Body of pancreas (tissue), 4 donors: ENCODE data around the gene DENND5B. TPM values are rescaled to one million over a fixed set of nuclear protein-coding genes. Genes with fewer than 3 reads are reported as not detected.
A peak's percentile ranks its signal among the peaks of the same experiment; 100 is the strongest.

Experiments
- ATAC-seq: fragments of 150-250 bp; one replicate; pipeline ENCODE4 v1.9.1; 2016
- DNase-seq, 4 donors: peaks; one replicate each; pipeline ENCODE4 v3.0.0-alpha.2; 2019
- H3K27ac ChIP-seq, 4 donors: fragments of 200-600 bp; sonication (generic); 1 replicate in 3 of 4; 2 replicates in 1 of 4; pipeline versions ENCODE4 v1.5.1 to v1.6.1; 2016 to 2019; ENCODE audit warnings: mild to moderate bottlenecking in 1 of 4, mixed read lengths in 1 of 4, moderate library complexity in 1 of 4
- H3K27me3 ChIP-seq, 2 donors: fragments of 200-600 bp; sonication (generic); one replicate each; pipeline ENCODE4 v1.6.0; 2016; ENCODE audit warnings: mild to moderate bottlenecking in 1 of 2
- H3K36me3 ChIP-seq, 2 donors: fragments of 200-600 bp; sonication (generic); replicated peaks in 1 of 2; 2 replicates each; pipeline ENCODE4 v1.5.1; 2016; ENCODE audit warnings: low read depth in 2 of 2; ENCODE audit not compliant: insufficient read depth in 1 of 2
- H3K4me1 ChIP-seq: fragments of 200-600 bp; sonication (generic); one replicate; pipeline ENCODE4 v1.6.0; 2016
- H3K4me3 ChIP-seq, 2 donors: fragments of 200-600 bp; sonication (generic); 1 replicate in 1 of 2; 2 replicates in 1 of 2; pipeline ENCODE4 v1.5.1; 2016 to 2019
- H3K9me3 ChIP-seq, 3 donors: fragments of 200-600 bp; sonication (generic); 1 replicate in 2 of 3; 2 replicates in 1 of 3; pipeline ENCODE4 v1.5.1; 2016
- POLR2A ChIP-seq, 3 donors: fragments of 450-650 bp; IDR thresholded peaks; one replicate each; pipeline ENCODE4 v1.6.1; 2016; ENCODE audit warnings: antibody characterized with exemption in 3 of 3, mild to moderate bottlenecking in 2 of 3
- WGBS, 2 donors: methylation state at CpG; one replicate each; pipeline ENCODE4 v1.1.5; 2017; 5-methylcytosine and 5-hydroxymethylcytosine counted together
- intact Hi-C: fragments of 100-400 bp; cut with DNase I; formaldehyde crosslinking; loops from one replicate; pipeline ENCODE4 v1.15.1; 2023
- total RNA-seq, 2 donors: library from RNA; depleted of rRNA; stranded (reverse); fragments of >200 nt; gene quantifications; one replicate each; pipeline ENCODE4 v1.1.0, GENCODE V29; 2016
- TF ChIP-seq, protein P1 (sequence below), 7 experiments: fragments of 450-650 bp in 4 of 7; fragments of 200-600 bp in 3 of 7; sonication (generic) in 3 of 7; IDR thresholded peaks; one replicate each; pipeline ENCODE4 v1.5.1; 2016 to 2019; ENCODE audit warnings: antibody characterized with exemption in 7 of 7

The DENND5B gene
- total RNA-seq, 2 donors from 2014 or later: 8.8 to 32.0 TPM

DNA sequence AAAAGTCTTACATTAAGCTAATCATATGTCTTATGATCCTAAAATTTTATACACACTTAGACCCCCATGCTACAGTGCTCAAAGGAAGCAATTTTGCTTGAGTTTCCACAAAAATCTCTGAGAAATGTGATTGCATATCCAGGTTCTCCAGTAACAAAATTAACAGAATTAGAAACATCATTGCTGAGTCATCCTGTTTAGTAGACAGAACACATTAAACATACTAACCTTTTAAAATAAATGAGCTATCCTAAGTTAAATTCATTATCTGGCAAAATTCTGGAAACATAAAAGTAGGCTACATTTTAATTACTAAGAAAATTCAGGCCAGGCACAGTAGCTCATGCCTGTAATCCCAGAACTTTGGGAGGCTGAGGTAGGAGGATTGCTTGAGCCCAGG, 94.7 kb downstream of the DENND5B start:
- no peaks in the 10 kb centered on the region for H3K36me3 ChIP-seq
- DNase-seq (no peak), ATAC-seq (no peak)
- intact Hi-C loops: no loop called here
- TF ChIP-seq, protein P1, sequence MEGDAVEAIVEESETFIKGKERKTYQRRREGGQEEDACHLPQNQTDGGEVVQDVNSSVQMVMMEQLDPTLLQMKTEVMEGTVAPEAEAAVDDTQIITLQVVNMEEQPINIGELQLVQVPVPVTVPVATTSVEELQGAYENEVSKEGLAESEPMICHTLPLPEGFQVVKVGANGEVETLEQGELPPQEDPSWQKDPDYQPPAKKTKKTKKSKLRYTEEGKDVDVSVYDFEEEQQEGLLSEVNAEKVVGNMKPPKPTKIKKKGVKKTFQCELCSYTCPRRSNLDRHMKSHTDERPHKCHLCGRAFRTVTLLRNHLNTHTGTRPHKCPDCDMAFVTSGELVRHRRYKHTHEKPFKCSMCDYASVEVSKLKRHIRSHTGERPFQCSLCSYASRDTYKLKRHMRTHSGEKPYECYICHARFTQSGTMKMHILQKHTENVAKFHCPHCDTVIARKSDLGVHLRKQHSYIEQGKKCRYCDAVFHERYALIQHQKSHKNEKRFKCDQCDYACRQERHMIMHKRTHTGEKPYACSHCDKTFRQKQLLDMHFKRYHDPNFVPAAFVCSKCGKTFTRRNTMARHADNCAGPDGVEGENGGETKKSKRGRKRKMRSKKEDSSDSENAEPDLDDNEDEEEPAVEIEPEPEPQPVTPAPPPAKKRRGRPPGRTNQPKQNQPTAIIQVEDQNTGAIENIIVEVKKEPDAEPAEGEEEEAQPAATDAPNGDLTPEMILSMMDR (IDR thresholded peaks at IDR 0.05): no peak
- TF ChIP-seq POLR2A (IDR thresholded peaks at IDR 0.05): no peak
- peaks cover 23% of the 10 kb centered on the region for H3K4me1 ChIP-seq
- H3K27ac ChIP-seq: no peak overlapping the region
- H3K4me3 ChIP-seq: no peak overlapping the region
- no peaks in the 10 kb centered on the region for H3K27me3 ChIP-seq
- H3K9me3 ChIP-seq: no peaks in the 10 kb centered on the region

DNA sequence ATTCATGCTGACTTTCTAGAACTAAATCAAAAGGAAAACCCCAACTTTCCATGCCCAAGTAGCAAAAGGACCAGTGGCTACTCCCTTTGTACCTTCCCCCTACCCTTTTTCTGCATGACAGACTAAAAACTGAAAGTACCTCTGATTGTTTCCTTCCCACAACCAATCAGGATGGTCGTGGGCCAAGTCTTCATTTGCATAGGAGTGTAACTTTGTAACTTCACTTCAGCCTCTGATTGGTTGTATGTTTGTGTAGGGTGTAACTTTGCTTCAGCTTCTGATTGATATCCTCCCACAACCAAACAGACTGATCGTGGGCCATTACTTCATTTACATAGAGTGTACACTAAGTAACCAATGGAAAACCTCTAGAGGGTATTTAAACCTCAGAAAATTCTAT, 96.5 kb downstream of the DENND5B start:
- Histone ChIP-seq H3K4me3 (no peak overlapping the region), H3K27me3 (no peaks in the 10 kb centered on the region), H3K9me3 (no peaks in the 10 kb centered on the region), H3K27ac (no peak overlapping the region), H3K36me3 (no peaks in the 10 kb centered on the region), H3K4me1 (peaks cover 20% of the 10 kb centered on the region)
- TF ChIP-seq POLR2A (IDR thresholded peaks at IDR 0.05): no peak
- TF ChIP-seq, protein P1 (IDR thresholded peaks at IDR 0.05): no peak
- no peak for ATAC-seq
- DNase-seq: no peak
- intact Hi-C loops: no loop called here
- 87 to 93% methylated on average over 2 of the region's 2 CpGs for WGBS, 2 donors

DNA sequence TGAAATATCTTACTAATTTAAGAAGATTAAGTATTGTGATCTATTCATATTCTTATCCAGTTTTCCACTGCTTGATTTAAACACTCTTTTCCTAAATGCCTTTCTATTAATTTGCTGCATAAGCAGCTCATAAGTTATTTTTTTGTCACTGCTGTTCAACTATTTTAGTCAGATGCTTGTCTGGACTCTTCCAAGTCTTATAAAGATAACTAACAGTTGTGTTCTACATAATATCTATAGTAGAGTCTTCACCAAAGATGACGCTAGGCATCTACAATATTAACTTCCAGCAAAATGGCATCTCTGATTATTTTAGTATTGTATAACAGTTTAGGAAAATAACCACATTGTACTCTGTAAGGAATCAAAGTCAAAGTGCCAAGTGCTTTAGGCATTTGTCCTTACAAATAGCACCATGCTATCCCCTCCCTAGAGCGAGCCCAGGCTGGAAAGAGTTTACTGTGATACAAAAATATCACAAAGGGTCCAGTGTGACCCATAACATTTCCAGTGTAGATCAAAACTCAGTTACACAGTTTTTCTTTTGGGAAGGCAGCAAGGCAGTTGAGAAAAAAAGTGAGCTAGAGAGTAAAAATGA, 98.2 kb downstream of the DENND5B start:
- Histone ChIP-seq H3K4me3 (no peak overlapping the region), H3K4me1 (peaks cover 12% of the 10 kb centered on the region), H3K9me3 (no peaks in the 10 kb centered on the region), H3K36me3 (no peaks in the 10 kb centered on the region), H3K27ac (no peak overlapping the region), H3K27me3 (no peaks in the 10 kb centered on the region)
- TF ChIP-seq, protein P1 (IDR thresholded peaks at IDR 0.05): no peak
- TF ChIP-seq POLR2A (IDR thresholded peaks at IDR 0.05): no peak
- intact Hi-C loops: no loop called here
- 91 to 97% methylated on average over 2 of the region's 2 CpGs for WGBS, 2 donors
- no peak for DNase-seq
- ATAC-seq: no peak

DNA sequence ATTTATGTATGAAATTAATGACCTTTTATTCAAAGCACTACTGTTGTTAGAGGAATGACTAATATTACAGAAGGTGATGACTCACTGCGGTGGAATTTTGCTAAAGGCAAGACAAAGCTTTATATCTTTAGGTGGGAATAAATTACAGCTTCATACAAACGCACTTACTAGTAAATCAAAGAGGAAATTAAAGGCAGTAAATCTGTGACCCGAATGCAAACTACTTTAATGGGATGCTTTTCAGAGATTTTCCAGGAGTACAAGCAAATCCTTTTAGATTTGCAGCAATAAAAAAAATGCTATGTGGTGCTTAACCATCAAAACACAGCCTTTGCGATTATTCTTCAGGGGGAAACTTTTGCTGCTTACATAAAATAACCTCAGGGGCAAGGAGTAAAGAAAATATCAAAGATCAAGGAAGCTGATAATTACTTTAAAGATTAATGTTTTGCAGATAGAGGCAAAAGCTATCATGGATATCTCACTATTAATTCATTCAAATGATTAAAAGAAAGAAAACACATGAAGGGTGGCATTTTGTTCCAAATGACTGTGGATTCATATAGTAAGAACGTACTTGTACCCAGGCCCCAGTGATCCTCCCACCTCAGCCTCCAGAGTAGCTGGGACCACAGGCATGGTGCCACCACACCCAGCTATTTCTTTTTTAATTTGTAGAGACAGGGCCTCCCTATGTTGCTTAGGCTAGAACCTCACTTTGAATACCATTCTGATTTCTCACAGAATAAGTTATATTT, 98.9 kb downstream of the DENND5B start:
- Histone ChIP-seq H3K9me3 (no peaks in the 10 kb centered on the region), H3K4me3 (no peak overlapping the region), H3K4me1 (peaks cover 12% of the 10 kb centered on the region), H3K36me3 (no peaks in the 10 kb centered on the region), H3K27me3 (no peaks in the 10 kb centered on the region), H3K27ac (peak overlapping the region in 2 of 4 donors; percentile 1 to 33)
- TF ChIP-seq, protein P1 (IDR thresholded peaks at IDR 0.05): no peak
- TF ChIP-seq POLR2A (IDR thresholded peaks at IDR 0.05): no peak
- DNase-seq (peak in 1 of 4 donors; percentile 11), ATAC-seq (peak; percentile 40)
- WGBS, 2 donors: 54 to 68% methylated on average over 5 of the region's 5 CpGs
- intact Hi-C loops: no loop called here
